OCI-LY7 (cell line): Measurements from ENCODE around the gene GADD45GIP1. TPM values are rescaled to one million over a fixed set of nuclear protein-coding genes. Genes with fewer than 3 reads are reported as not detected.

Experiments used
- BruUV-seq: library from RNA; stranded (reverse); fragments of 400-500 nt; replicated peaks from 2 replicates; lab custom pipeline; 2021; lab: Mats Ljungman, UMichigan
- CTCF ChIA-PET: fragments of 300-600 bp; sonication (Branson Sonifier 250); formaldehyde crosslinking; loops from one replicate; lab custom pipeline; 2022; ENCODE audit warnings: antibody characterized with exemption; ENCODE audit not compliant: unreplicated experiment; lab: Charles Lee
- POLR2A ChIA-PET: fragments of 300-600 bp; sonication (Branson Sonifier 250); formaldehyde crosslinking; loops from one replicate; lab custom pipeline; 2022; ENCODE audit warnings: antibody characterized with exemption; lab: Charles Lee
- DNase-seq: peaks from one replicate; pipeline ENCODE4 v3.0.0-alpha.2; 2015; ENCODE audit warnings: low spot score
- H2AFZ ChIP-seq: fragments of 200-600 bp; sonication (generic), shearing (Covaris generic); 2 replicates; pipeline ENCODE4 v1.6.1; 2014; ENCODE audit warnings: mild to moderate bottlenecking, antibody characterized with exemption, low read length, moderate library complexity
- H3K27ac ChIP-seq: fragments of 200-600 bp; sonication (generic); 2 replicates; pipeline ENCODE4 v1.5.1; 2014; ENCODE audit warnings: mixed run types, low read depth, mild to moderate bottlenecking, moderate library complexity, low read length, inconsistent platforms; ENCODE audit not compliant: poor library complexity, severe bottlenecking
- H3K36me3 ChIP-seq: fragments of 200-600 bp; sonication (generic); 2 replicates; pipeline ENCODE4 v1.6.1; 2014; ENCODE audit warnings: mild to moderate bottlenecking, antibody characterized with exemption, low read length, moderate library complexity, mixed read lengths; ENCODE audit not compliant: insufficient read depth
- H3K4me1 ChIP-seq: fragments of 200-600 bp; sonication (generic); 2 replicates; pipeline ENCODE4 v1.5.1; 2014; ENCODE audit warnings: mild to moderate bottlenecking, low read length; ENCODE audit not compliant: insufficient read depth, poor library complexity, severe bottlenecking
- H3K4me2 ChIP-seq: fragments of 200-600 bp; sonication (generic); 2 replicates; pipeline ENCODE4 v1.6.1; 2014; ENCODE audit warnings: mild to moderate bottlenecking, low read length
- H3K4me3 ChIP-seq: fragments of 200-600 bp; sonication (generic); 2 replicates; pipeline ENCODE4 v1.5.1; 2014; ENCODE audit warnings: mild to moderate bottlenecking, low read depth, low read length; ENCODE audit not compliant: poor library complexity, severe bottlenecking
- H3K79me2 ChIP-seq: fragments of 200-600 bp; sonication (generic); 2 replicates; pipeline ENCODE4 v1.6.1; 2016; ENCODE audit warnings: low read depth, mild to moderate bottlenecking, low read length, moderate library complexity, mixed read lengths; ENCODE audit not compliant: insufficient read depth
- H3K9me2 ChIP-seq: fragments of 200-600 bp; sonication (generic); 2 replicates; pipeline ENCODE4 v1.6.1; 2016; ENCODE audit warnings: mild to moderate bottlenecking, low read length, mixed read lengths; ENCODE audit not compliant: insufficient read depth
- H3K9me3 ChIP-seq: fragments of 200-600 bp; sonication (generic); 2 replicates; pipeline ENCODE4 v1.6.1; 2014; ENCODE audit warnings: mild to moderate bottlenecking, mixed run types, low read length, mixed read lengths
- H4K20me1 ChIP-seq: fragments of 200-600 bp; sonication (generic); 2 replicates; pipeline ENCODE4 v1.6.1; 2014; ENCODE audit warnings: mild to moderate bottlenecking, antibody characterized with exemption, low read length, moderate library complexity, mixed read lengths; ENCODE audit not compliant: insufficient read depth
- CTCF ChIP-seq: fragments of 200-600 bp; sonication (generic); conservative IDR thresholded peaks from 2 replicates; pipeline ENCODE4 v1.5.1; 2014; ENCODE audit warnings: mild to moderate bottlenecking, antibody characterized with exemption, low read length, moderate library complexity, mixed read lengths
- EZH2phosphoT487 ChIP-seq: fragments of 200-600 bp; sonication (generic); IDR thresholded peaks from 2 replicates; pipeline ENCODE4 v1.6.1; 2018; ENCODE audit warnings: low read depth, borderline replicate concordance, mild to moderate bottlenecking, mixed run types, antibody characterized with exemption, low read length, moderate library complexity, mixed read lengths
- intact Hi-C: fragments of 100-400 bp; cut with micrococcal nuclease; formaldehyde crosslinking; loops from one replicate; pipeline ENCODE4 v1.10.0; 2022; ENCODE audit not compliant: unreplicated experiment
- total RNA-seq, 2 experiments: library from RNA; depleted of rRNA in 1 of 2; stranded (reverse); fragments of >200 nt in 1 of 2; shearing (Covaris generic) in 1 of 2; gene quantifications; 2 replicates each; pipeline ENCODE4 v1.2.3, GENCODE V29; 2014 to 2022

The GADD45GIP1 gene
- total RNA-seq, 2 experiments from 2014 or later = 29.5 to 32.4 TPM

GRCh38 chr19:12984683-12985048, 27.6 kb upstream of the GADD45GIP1 start:
- TF ChIP-seq CTCF (no peak), EZH2phosphoT487 (no peak)

DNA sequence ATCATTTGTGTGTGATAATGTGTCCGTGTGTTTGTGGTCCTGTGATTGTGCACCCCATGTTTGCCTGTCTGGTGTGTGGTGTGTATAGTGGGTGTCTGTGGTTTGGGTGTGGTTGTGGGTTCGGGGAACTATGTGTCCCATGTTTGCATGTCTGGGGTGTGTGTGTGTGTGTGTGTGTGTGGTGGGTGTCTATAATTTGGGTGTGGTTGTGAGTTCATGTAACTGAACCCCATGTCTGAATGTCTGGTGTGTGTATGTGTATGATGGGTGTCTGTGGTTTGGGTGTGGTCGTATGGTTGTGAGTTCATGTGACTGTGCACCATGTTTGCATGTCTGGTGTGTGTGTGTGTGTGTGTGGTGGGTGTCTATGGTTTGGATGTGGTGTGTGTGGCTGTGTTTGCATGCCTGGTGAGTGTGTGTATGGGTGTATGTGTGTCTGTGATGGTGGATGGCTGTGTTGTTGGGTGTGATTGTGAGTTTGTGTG, 27.2 kb upstream of the GADD45GIP1 start:
- no peaks in the 10 kb centered on the region for H3K9me2 ChIP-seq
- BruUV-seq = no TSS peak
- H3K4me1 ChIP-seq = no peaks in the 10 kb centered on the region
- H3K4me2 ChIP-seq = no peak overlapping the region
- no peaks in the 10 kb centered on the region for H3K36me3 ChIP-seq
- H3K79me2 ChIP-seq = no peaks in the 10 kb centered on the region
- DNase-seq = no peak
- TF ChIP-seq CTCF (no peak), EZH2phosphoT487 (no peak)
- ChIA-PET POLR2A (no interaction called here), CTCF (interaction anchor here (0.6 kb wide), 1 partner anchor 77 kb away, joined by 8 read pairs; no protein-coding TSS in a partner anchor)
- no peaks in the 10 kb centered on the region for H4K20me1 ChIP-seq
- intact Hi-C loops = no loop called here
- no peak overlapping the region for H3K27ac ChIP-seq
- H2AFZ ChIP-seq = no peak overlapping the region
- no peaks in the 10 kb centered on the region for H3K9me3 ChIP-seq
- H3K4me3 ChIP-seq = no peak overlapping the region

More at GRCh38 chr19:12984683-12985048, 27.6 kb upstream of the GADD45GIP1 start:
- H3K4me3 ChIP-seq = no peak overlapping the region
- POLR2A ChIA-PET = interaction anchor here (0.8 kb wide), 1 partner anchor 344 kb away, joined by 3 read pairs; no protein-coding TSS in a partner anchor
- no peak for DNase-seq
- CTCF ChIA-PET = interaction anchor here (0.8 kb wide), 1 partner anchor 77 kb away, joined by 3 read pairs; no protein-coding TSS in a partner anchor
- no peaks in the 10 kb centered on the region for H3K9me2 ChIP-seq
- no peak overlapping the region for H3K27ac ChIP-seq
- intact Hi-C loops = no loop called here
- H2AFZ ChIP-seq = no peak overlapping the region
- no peaks in the 10 kb centered on the region for H3K79me2 ChIP-seq
- no peaks in the 10 kb centered on the region for H4K20me1 ChIP-seq
- no peaks in the 10 kb centered on the region for H3K9me3 ChIP-seq
- no peak overlapping the region for H3K4me2 ChIP-seq
- BruUV-seq = no TSS peak
- H3K4me1 ChIP-seq = no peaks in the 10 kb centered on the region
- no peaks in the 10 kb centered on the region for H3K36me3 ChIP-seq

- Histone ChIP-seq H3K4me3 (peak overlapping the region; percentile 51), H3K4me2 (peak overlapping the region; percentile 59), H4K20me1 (no peaks in the 10 kb centered on the region), H3K79me2 (no peaks in the 10 kb centered on the region), H3K27ac (no peak overlapping the region), H3K9me2 (no peaks in the 10 kb centered on the region), H3K4me1 (no peaks in the 10 kb centered on the region), H3K36me3 (no peaks in the 10 kb centered on the region), H3K9me3 (no peaks in the 10 kb centered on the region), H2AFZ (peak overlapping the region; percentile 48; the same call in 1 of the 2 replicates)
- intact Hi-C loops = loop anchor here (2.0 kb wide), 1 partner anchor 77 kb away; no protein-coding TSS in a partner anchor
- peak; percentile 79 for DNase-seq
- peak; percentile 82 for TF ChIP-seq CTCF
- no peak for TF ChIP-seq EZH2phosphoT487
- ChIA-PET CTCF (interaction anchor here (0.6 kb wide), 2 partner anchors 50 to 77 kb away, joined by 3 to 8 read pairs; no protein-coding TSS in a partner anchor), POLR2A (no interaction called here)
- BruUV-seq = no TSS peak
Observed at GRCh38 chr19:12983542-12984142, 26.6 kb upstream of the GADD45GIP1 start.
